Measurements from ENCODE around the gene DAB1.

The DAB1 gene

GRCh38 chr1:57252597-57253294, 171.1 kb downstream of the DAB1 start:
- Histone ChIP-seq H3K36me3 (ENCODE audit: insufficient read depth, low read length) (no peaks in the 10 kb centered on the region), H3K27ac (ENCODE audit: low read depth, low read length, poor library complexity, severe bottlenecking) (no peak overlapping the region)
- TF ChIP-seq CTCF (IDR thresholded peaks at IDR 0.05; ENCODE audit: low read length) (no peak), EZH2 (IDR thresholded peaks at IDR 0.05; ENCODE audit: borderline replicate concordance, low read length) (no peak)

GRCh38 chr1:57250021-57250420, 173.8 kb downstream of the DAB1 start:
- Histone ChIP-seq H4K20me1 (ENCODE audit: insufficient read depth, low read length) (no peaks in the 10 kb centered on the region), H3K4me2 (ENCODE audit: low read length) (no peak overlapping the region), H3K4me3 (ENCODE audit: low read depth, low read length, poor library complexity, severe bottlenecking) (no peak overlapping the region), H3K9me2 (ENCODE audit: low read depth, low read length) (no peaks in the 10 kb centered on the region), H3K9me3 (ENCODE audit: low read length) (no peaks in the 10 kb centered on the region), H3K9ac (ENCODE audit: low read length) (no peak overlapping the region), H3K27ac (ENCODE audit: low read depth, low read length, poor library complexity, severe bottlenecking) (no peak overlapping the region), H3K36me3 (ENCODE audit: insufficient read depth, low read length) (no peaks in the 10 kb centered on the region), H3F3A (ENCODE audit: insufficient read depth, low read length) (no peaks in the 10 kb centered on the region), H3K79me2 (ENCODE audit: insufficient read depth, low read length) (no peaks in the 10 kb centered on the region), H2AFZ (ENCODE audit: low read length) (no peak overlapping the region), H3K27me3 (ENCODE audit: insufficient read depth, low read length) (no peaks in the 10 kb centered on the region), H3K4me1 (ENCODE audit: insufficient read depth, low read length, severe bottlenecking) (no peaks in the 10 kb centered on the region)
- no peak for TF ChIP-seq CTCF (IDR thresholded peaks at IDR 0.05; ENCODE audit: low read length)
- TF ChIP-seq EZH2 (IDR thresholded peaks at IDR 0.05; ENCODE audit: borderline replicate concordance, low read length) = no peak

More at GRCh38 chr1:57252597-57253294, 171.1 kb downstream of the DAB1 start:
- Histone ChIP-seq H4K20me1 (ENCODE audit: insufficient read depth, low read length) (no peaks in the 10 kb centered on the region), H3K79me2 (ENCODE audit: insufficient read depth, low read length) (no peaks in the 10 kb centered on the region), H3K9me2 (ENCODE audit: low read depth, low read length) (no peaks in the 10 kb centered on the region), H3K9ac (ENCODE audit: low read length) (no peak overlapping the region), H3K4me2 (ENCODE audit: low read length) (no peak overlapping the region), H3K27me3 (ENCODE audit: insufficient read depth, low read length) (no peaks in the 10 kb centered on the region), H2AFZ (ENCODE audit: low read length) (no peak overlapping the region), H3F3A (ENCODE audit: insufficient read depth, low read length) (no peaks in the 10 kb centered on the region), H3K4me1 (ENCODE audit: insufficient read depth, low read length, severe bottlenecking) (no peaks in the 10 kb centered on the region), H3K9me3 (ENCODE audit: low read length) (no peaks in the 10 kb centered on the region), H3K4me3 (ENCODE audit: low read depth, low read length, poor library complexity, severe bottlenecking) (no peak overlapping the region)

GRCh38 chr1:57249511-57249910, 174.3 kb downstream of the DAB1 start:
- no peaks in the 10 kb centered on the region for H3K9me2 ChIP-seq (ENCODE audit: low read depth, low read length)
- H3K9me3 ChIP-seq (ENCODE audit: low read length) = no peaks in the 10 kb centered on the region
- no peaks in the 10 kb centered on the region for H4K20me1 ChIP-seq (ENCODE audit: insufficient read depth, low read length)
- H3K4me1 ChIP-seq (ENCODE audit: insufficient read depth, low read length, severe bottlenecking) = no peaks in the 10 kb centered on the region
- H3K9ac ChIP-seq (ENCODE audit: low read length) = no peak overlapping the region
- no peak overlapping the region for H2AFZ ChIP-seq (ENCODE audit: low read length)
- no peaks in the 10 kb centered on the region for H3K27me3 ChIP-seq (ENCODE audit: insufficient read depth, low read length)
- no peaks in the 10 kb centered on the region for H3F3A ChIP-seq (ENCODE audit: insufficient read depth, low read length)
- no peak for TF ChIP-seq CTCF (IDR thresholded peaks at IDR 0.05; ENCODE audit: low read length)
- no peak for TF ChIP-seq EZH2 (IDR thresholded peaks at IDR 0.05; ENCODE audit: borderline replicate concordance, low read length)
- H3K36me3 ChIP-seq (ENCODE audit: insufficient read depth, low read length) = no peaks in the 10 kb centered on the region
- H3K79me2 ChIP-seq (ENCODE audit: insufficient read depth, low read length) = no peaks in the 10 kb centered on the region
- no peak overlapping the region for H3K4me3 ChIP-seq (ENCODE audit: low read depth, low read length, poor library complexity, severe bottlenecking)
- H3K27ac ChIP-seq (ENCODE audit: low read depth, low read length, poor library complexity, severe bottlenecking) = no peak overlapping the region
- H3K4me2 ChIP-seq (ENCODE audit: low read length) = no peak overlapping the region

Measured in OCI-LY1 (cell line).